NCI-H2196 treated with DMSO at 0.1 percent for 48 hours (cell line): Measurements from ENCODE around the gene TRAPPC10.

ENCODE experiments used
- DNase-seq: peaks from one replicate; lab custom pipeline; 2025; ENCODE audit not compliant: unreplicated experiment; lab: John Stamatoyannopoulos, UW

The TRAPPC10 gene

GRCh38 chr21:44063151-44063912, 51.2 kb downstream of the TRAPPC10 start:
- DNase-seq = no peak

DNA sequence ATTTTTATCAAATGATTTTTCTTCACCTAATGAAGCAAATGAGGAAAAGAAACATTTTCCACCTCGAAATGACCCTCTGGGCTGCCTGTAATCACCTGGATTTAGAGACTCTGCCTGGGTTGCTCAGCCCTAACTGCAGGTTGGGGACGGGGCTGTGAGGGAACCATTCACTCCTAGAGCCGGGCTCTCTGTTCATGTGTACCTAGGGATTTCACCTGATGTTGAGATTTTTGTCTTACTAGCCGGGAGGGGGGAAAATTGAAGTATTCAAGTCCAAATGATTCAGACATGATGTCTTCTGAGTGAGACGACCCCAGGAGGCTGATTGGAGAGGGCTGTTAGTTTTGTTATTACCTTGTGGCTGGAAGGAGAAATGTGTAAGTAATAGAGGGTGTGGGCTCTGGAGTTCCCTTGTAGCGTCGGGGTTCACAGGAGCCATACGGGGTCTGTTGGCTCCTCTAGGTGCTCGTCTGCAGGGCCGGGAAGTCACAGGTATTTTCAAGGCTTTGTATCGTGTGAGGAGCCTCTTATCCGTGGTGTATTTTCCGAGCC, 52.8 kb downstream of the TRAPPC10 start:
- DNase-seq = no peak

GRCh38 chr21:44065428-44065827, 53.3 kb downstream of the TRAPPC10 start:
- no peak for DNase-seq

- no peak for DNase-seq
Measured at GRCh38 chr21:44066116-44066515, 54.0 kb downstream of the TRAPPC10 start.

GRCh38 chr21:44067011-44067839, 55.1 kb downstream of the TRAPPC10 start:
- DNase-seq = no peak

- DNase-seq = no peak
Measured at GRCh38 chr21:44070391-44070790, 58.3 kb downstream of the TRAPPC10 start.

- DNase-seq = no peak
Measured at GRCh38 chr21:44071359-44072104, 59.4 kb downstream of the TRAPPC10 start.

GRCh38 chr21:44072111-44072510, 60.0 kb downstream of the TRAPPC10 start:
- no peak for DNase-seq

GRCh38 chr21:44074315-44074958, 62.3 kb downstream of the TRAPPC10 start:
- no peak for DNase-seq

GRCh38 chr21:44076316-44076715, 64.2 kb downstream of the TRAPPC10 start:
- no peak for DNase-seq

DNA sequence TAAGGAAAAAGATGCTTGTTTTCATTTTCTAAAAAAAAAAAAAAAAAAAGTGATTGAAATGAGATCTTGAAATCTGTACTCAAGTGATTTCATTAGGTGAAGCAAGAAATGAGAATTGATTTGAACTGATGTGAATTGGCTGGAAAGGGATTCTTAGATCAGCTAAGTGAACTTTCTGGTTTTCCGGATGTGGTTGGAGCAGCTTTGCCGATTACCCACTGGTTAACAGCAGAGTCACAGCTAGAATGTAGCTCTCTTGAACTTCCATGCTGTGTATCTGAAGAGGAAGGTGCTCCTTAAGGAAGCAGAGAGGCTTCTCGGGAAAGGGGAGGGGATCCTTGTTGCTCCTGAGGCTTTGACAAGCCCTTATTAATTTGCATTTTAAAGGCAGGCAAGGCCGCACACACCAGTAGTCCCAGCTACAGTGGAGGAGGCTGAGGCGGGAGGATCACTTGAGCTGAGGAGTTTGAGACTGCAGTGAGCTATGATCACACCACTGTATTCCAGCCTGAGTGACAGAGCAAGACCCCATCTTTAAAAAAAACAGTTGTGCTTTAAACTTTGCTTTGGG, 66.4 kb downstream of the TRAPPC10 start:
- no peak for DNase-seq

DNA sequence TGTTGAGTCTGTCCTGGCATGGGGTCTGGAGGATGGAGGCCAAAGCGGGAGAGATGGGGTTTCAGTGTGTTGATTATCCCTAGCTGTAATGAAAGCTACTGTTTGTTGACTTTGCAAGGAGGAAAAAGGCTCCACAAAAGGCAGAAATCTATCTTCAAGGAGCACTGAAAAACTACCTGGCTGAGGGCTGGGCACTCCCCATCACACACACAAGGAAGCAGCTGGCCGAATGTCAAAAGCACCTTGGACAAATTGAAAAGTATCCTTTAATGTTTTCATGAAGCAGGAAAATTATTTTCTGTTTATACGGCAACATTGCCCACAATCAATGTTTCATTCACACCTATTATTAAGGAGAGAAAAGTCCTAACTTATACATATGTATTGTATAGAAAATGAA, 67.3 kb downstream of the TRAPPC10 start:
- no peak for DNase-seq

GRCh38 chr21:44079846-44080245, 67.7 kb downstream of the TRAPPC10 start:
- no peak for DNase-seq

DNA sequence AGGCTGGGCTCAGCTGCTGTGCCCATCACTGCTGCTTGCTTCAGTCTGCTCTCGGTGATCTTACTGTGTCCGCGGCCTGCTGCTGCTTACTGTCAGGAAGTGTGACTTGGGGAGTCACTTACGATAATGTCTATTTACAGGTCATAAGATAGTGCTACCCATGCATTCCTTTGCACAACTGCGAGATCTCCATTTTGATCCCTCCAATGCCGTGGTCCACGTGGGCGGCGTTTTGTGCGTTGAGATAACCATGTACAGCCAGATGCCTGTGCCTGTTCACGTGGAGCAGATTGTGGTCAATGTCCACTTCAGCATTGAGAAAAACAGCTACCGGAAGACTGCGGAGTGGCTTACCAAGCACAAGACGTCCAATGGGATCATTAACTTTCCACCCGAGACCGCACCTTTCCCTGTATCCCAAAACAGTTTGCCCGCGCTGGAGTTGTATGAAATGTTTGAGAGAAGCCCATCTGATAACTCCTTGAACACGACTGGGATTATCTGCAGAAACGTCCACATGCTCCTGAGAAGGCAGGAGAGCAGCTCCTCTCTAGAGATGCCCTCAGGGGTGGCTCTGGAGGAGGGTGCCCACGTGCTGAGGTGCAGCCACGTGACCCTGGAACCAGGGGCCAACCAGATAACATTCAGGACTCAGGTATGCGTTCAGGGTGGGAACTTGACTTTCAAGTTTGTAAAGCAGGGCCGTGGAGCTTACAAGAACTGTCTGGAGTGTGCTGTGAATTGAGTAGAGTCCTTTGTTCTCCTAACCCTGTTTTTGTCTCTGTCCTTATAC, 70.7 kb downstream of the TRAPPC10 start:
- no peak for DNase-seq

GRCh38 chr21:44083631-44084291, 71.7 kb downstream of the TRAPPC10 start:
- no peak for DNase-seq

DNA sequence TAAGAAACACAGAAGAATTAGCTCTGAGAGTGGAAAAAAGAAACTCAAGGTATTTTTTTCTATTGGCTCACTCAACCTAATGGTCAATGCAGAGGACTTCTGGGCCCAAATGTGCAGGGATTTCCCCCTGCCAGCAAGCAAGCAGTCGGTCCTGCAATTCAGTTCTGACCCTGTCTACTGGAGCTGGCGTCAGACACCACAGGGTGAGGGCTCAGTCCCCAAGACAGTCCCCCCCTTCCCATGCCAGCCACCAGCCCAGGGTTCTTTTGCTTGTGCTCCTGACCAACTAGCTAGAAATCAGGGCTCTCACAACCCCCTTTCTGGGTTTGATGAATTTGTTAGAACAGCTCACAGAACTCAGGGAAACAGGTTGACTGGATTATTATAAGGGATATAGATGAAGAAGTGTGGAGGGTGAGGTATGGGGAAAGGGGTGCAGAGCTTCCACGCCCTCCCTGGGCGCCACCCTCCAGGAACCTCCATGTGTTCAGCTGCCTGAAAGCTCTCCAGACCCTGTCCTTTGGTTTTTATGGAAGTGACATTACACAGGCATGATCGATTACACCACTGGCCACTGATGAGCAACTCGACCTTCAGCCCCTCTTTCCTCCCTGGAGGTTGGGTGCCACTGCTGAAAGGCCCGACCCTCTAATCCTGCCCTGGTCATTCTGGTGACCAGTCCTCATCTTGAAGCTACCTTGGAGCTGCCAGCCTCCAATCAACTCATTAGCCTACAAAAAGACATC, 72.6 kb downstream of the TRAPPC10 start:
- DNase-seq = no peak

GRCh38 chr21:44085491-44086321, 73.6 kb downstream of the TRAPPC10 start:
- DNase-seq = no peak
